SK-N-SH (cell line): ENCODE data around the gene HINT3. TPM values are rescaled to one million over a fixed set of nuclear protein-coding genes. Genes with fewer than 3 reads are reported as not detected.

Experiments
- CTCF ChIA-PET: fragments of 300-600, 350-600 bp; formaldehyde crosslinking; extraction: SDS; loops from one replicate; lab custom pipeline; 2021; lab: Yijun Ruan, JAX
- POLR2A ChIA-PET: fragments of 350-600 bp; sonication (Branson Sonifier 250); formaldehyde crosslinking; extraction: SDS; loops from one replicate; lab custom pipeline; 2020; ENCODE audit warnings: antibody characterized with exemption, inconsistent platforms; lab: Yijun Ruan, JAX
- DNase-seq: peaks from one replicate; pipeline ENCODE4 v3.0.0; 2012
- H2AFZ ChIP-seq: fragments of 200-600 bp; sonication (generic); 2 replicates; pipeline ENCODE4 v1.8.1; 2016; ENCODE audit warnings: antibody characterized with exemption, mild to moderate bottlenecking, low read depth
- H3F3A ChIP-seq: fragments of 200-600 bp; sonication (generic); replicated peaks from 2 replicates; pipeline ENCODE3; 2016; ENCODE audit warnings: antibody characterized with exemption, mild to moderate bottlenecking; ENCODE audit not compliant: insufficient read depth
- H3K27ac ChIP-seq, 2 experiments: fragments of 200-500 bp in 1 of 2; fragments of 200-600 bp in 1 of 2; sonication (Bioruptor generic) in 1 of 2; sonication (generic), shearing (Covaris generic) in 1 of 2; 2 replicates each; pipeline versions ENCODE4 v1.5.1 to v1.6.1; 2014 to 2016; ENCODE audit warnings: low read depth in 2 of 2, inconsistent platforms in 1 of 2, low read length in 1 of 2, mild to moderate bottlenecking in 1 of 2, mixed read lengths in 1 of 2
- H3K27me3 ChIP-seq: fragments of 200-600 bp; sonication (generic), shearing (Covaris generic); 2 replicates; pipeline ENCODE4 v1.6.1; 2016; ENCODE audit warnings: mixed run types; ENCODE audit not compliant: insufficient read depth
- H3K36me3 ChIP-seq, 2 experiments: fragments of 200-500 bp in 1 of 2; fragments of 200-600 bp in 1 of 2; sonication (Bioruptor generic) in 1 of 2; sonication (generic) in 1 of 2; replicated peaks in 1 of 2; 2 replicates each; pipeline versions ENCODE3 to v1.5.1; 2014 to 2016; ENCODE audit warnings: low read length in 1 of 2, mild to moderate bottlenecking in 1 of 2; ENCODE audit not compliant: insufficient read depth in 2 of 2, control insufficient read depth in 1 of 2
- H3K4me1 ChIP-seq, 2 experiments: fragments of 200-500 bp in 1 of 2; fragments of 200-600 bp in 1 of 2; sonication (Bioruptor generic) in 1 of 2; sonication (generic), shearing (Covaris generic) in 1 of 2; 2 replicates each; pipeline versions ENCODE4 v1.5.1 to v1.6.1; 2014 to 2016; ENCODE audit warnings: low read depth in 1 of 2, low read length in 1 of 2, mixed run types in 1 of 2; ENCODE audit not compliant: insufficient read depth in 2 of 2, control insufficient read depth in 1 of 2
- H3K4me2 ChIP-seq: fragments of 200-600 bp; sonication (generic), shearing (Covaris generic); 2 replicates; pipeline ENCODE4 v1.6.1; 2017; ENCODE audit warnings: mixed run types
- H3K4me3 ChIP-seq, 2 experiments: fragments of 200-500 bp in 1 of 2; fragments of 200-600 bp in 1 of 2; sonication (Bioruptor generic) in 1 of 2; sonication (generic), shearing (Covaris generic) in 1 of 2; 2 replicates each; pipeline versions ENCODE4 v1.5.1 to v1.8.1; 2014 to 2016; ENCODE audit warnings: low read depth in 2 of 2, inconsistent platforms in 1 of 2, low read length in 1 of 2, mild to moderate bottlenecking in 1 of 2, mixed read lengths in 1 of 2, moderate library complexity in 1 of 2
- H3K79me2 ChIP-seq: fragments of 200-600 bp; sonication (generic); 2 replicates; pipeline ENCODE4 v1.8.1; 2017; ENCODE audit warnings: mild to moderate bottlenecking; ENCODE audit not compliant: insufficient read depth
- H3K9ac ChIP-seq: fragments of 200-600 bp; sonication (generic); 2 replicates; pipeline ENCODE4 v1.6.1; 2017; ENCODE audit warnings: mixed run types
- H3K9me2 ChIP-seq: fragments of 200-600 bp; sonication (generic); 2 replicates; pipeline ENCODE4 v1.6.1; 2017; ENCODE audit warnings: mixed run types
- H3K9me3 ChIP-seq: fragments of 200-600 bp; sonication (generic); 2 replicates; pipeline ENCODE4 v1.6.1; 2017; ENCODE audit warnings: mixed run types, mild to moderate bottlenecking, moderate library complexity
- H4K20me1 ChIP-seq: fragments of 200-600 bp; sonication (generic); 2 replicates; pipeline ENCODE4 v1.6.1; 2017; ENCODE audit warnings: mild to moderate bottlenecking, mixed run types; ENCODE audit not compliant: insufficient read depth
- CHD2 ChIP-seq: fragments of 150-350 bp; IDR thresholded peaks from 2 replicates; pipeline ENCODE4 v1.6.1; 2018; ENCODE audit warnings: low read length; ENCODE audit not compliant: partially characterized antibody
- EP300 ChIP-seq, 2 experiments: IDR thresholded peaks; 2 replicates each; pipeline versions ENCODE4 v1.4.0 to v1.6.1; 2012; ENCODE audit warnings: borderline replicate concordance in 1 of 2, low read depth in 1 of 2, low read length in 1 of 2
- EZH2phosphoT487 ChIP-seq: fragments of 200-600 bp; sonication (generic); IDR thresholded peaks from 2 replicates; pipeline ENCODE4 v1.6.1; 2017; ENCODE audit warnings: low read depth, mixed run types, mild to moderate bottlenecking, antibody characterized with exemption, moderate library complexity, borderline replicate concordance
- FOSL2 ChIP-seq: IDR thresholded peaks from 2 replicates; pipeline ENCODE4 v1.4.0; 2012; ENCODE audit warnings: low read depth, mild to moderate bottlenecking, moderate library complexity, borderline replicate concordance
- FOXJ3 ChIP-seq: sonication (generic); formaldehyde crosslinking; IDR thresholded peaks from 2 replicates; pipeline ENCODE4 v1.5.1; 2020; ENCODE audit warnings: mild to moderate bottlenecking, missing genetic modification reagents
- FOXM1 ChIP-seq: IDR thresholded peaks from 2 replicates; pipeline ENCODE4 v1.4.0; 2012; ENCODE audit warnings: low read depth, mild to moderate bottlenecking
- GABPA ChIP-seq: IDR thresholded peaks from 2 replicates; pipeline ENCODE4 v1.4.0; 2012; ENCODE audit warnings: low read depth, mild to moderate bottlenecking
- GATA2 ChIP-seq: sonication (generic); formaldehyde crosslinking; IDR thresholded peaks from 2 replicates; pipeline ENCODE4 v1.5.0; 2020; ENCODE audit warnings: mild to moderate bottlenecking, missing genetic modification reagents
- MEF2A ChIP-seq: IDR thresholded peaks from 2 replicates; pipeline ENCODE4 v1.4.0; 2012; ENCODE audit warnings: low read depth, borderline replicate concordance
- MXI1 ChIP-seq: IDR thresholded peaks from 2 replicates; pipeline ENCODE4 v1.6.1; 2012; ENCODE audit warnings: mild to moderate bottlenecking, low read depth, low read length, improper control_type of control experiment
- NFIC ChIP-seq: IDR thresholded peaks from 2 replicates; pipeline ENCODE4 v1.4.0; 2012; ENCODE audit warnings: borderline replicate concordance
- NRF1 ChIP-seq: IDR thresholded peaks from 2 replicates; pipeline ENCODE4 v1.6.1; 2012; ENCODE audit warnings: low read depth, mild to moderate bottlenecking, low read length
- POLR2AphosphoS5 ChIP-seq: IDR thresholded peaks from 2 replicates; pipeline ENCODE4 v1.6.1; 2012; ENCODE audit warnings: low read depth, low read length
- RAD21 ChIP-seq: IDR thresholded peaks from 2 replicates; pipeline ENCODE4 v1.6.1; 2012; ENCODE audit warnings: mild to moderate bottlenecking, low read length
- RCOR1 ChIP-seq: fragments of 150-350 bp; IDR thresholded peaks from 2 replicates; pipeline ENCODE4 v1.6.1; 2017; ENCODE audit warnings: antibody characterized with exemption, low read length
- RFX5 ChIP-seq: IDR thresholded peaks from 2 replicates; pipeline ENCODE4 v1.6.1; 2012; ENCODE audit warnings: mild to moderate bottlenecking, improper control_type of control experiment, low read length
- SIN3A ChIP-seq: IDR thresholded peaks from 2 replicates; pipeline ENCODE4 v1.6.1; 2012; ENCODE audit warnings: low read depth, mild to moderate bottlenecking, low read length, moderate library complexity, borderline replicate concordance
- TAF1 ChIP-seq: IDR thresholded peaks from 2 replicates; pipeline ENCODE4 v1.6.1; 2012; ENCODE audit warnings: low read depth, mild to moderate bottlenecking, low read length, moderate library complexity, borderline replicate concordance
- TCF12 ChIP-seq: IDR thresholded peaks from 2 replicates; pipeline ENCODE4 v1.4.0; 2012
- TEAD4 ChIP-seq: IDR thresholded peaks from 2 replicates; pipeline ENCODE4 v1.4.0; 2012; ENCODE audit warnings: mild to moderate bottlenecking, borderline replicate concordance; ENCODE audit not compliant: insufficient read depth
- YY1 ChIP-seq: IDR thresholded peaks from 2 replicates; pipeline ENCODE4 v1.4.0; 2012; ENCODE audit warnings: low read depth, mild to moderate bottlenecking
- WGBS: methylation state at CpG from one replicate; pipeline ENCODE4 v1.1.6; 2017; ENCODE audit warnings: low lambda C conversion rate; 5-methylcytosine and 5-hydroxymethylcytosine counted together
- polyA plus RNA-seq, 3 experiments: library from polyadenylated mRNA; depleted of rRNA; stranded (reverse); fragments of >200 nt; gene quantifications; 2 replicates each; pipeline ENCODE4 v1.2.3, GENCODE V29; 2012
- TF ChIP-seq, protein P1 (sequence below): IDR thresholded peaks from 2 replicates; pipeline ENCODE4; 2012
- TF ChIP-seq, protein P2 (sequence below): fragments of 200-600 bp; sonication (generic); IDR thresholded peaks from 2 replicates; pipeline ENCODE4 v1.6.1; 2017; ENCODE audit warnings: antibody characterized with exemption, mild to moderate bottlenecking, moderate library complexity
- TF ChIP-seq, protein P3 (sequence below): IDR thresholded peaks from 2 replicates; pipeline ENCODE4 v1.4.0; 2012; ENCODE audit warnings: low read depth
- TF ChIP-seq, protein P4 (sequence below): fragments of 150-350 bp; IDR thresholded peaks from 2 replicates; pipeline ENCODE4 v1.6.1; 2016; ENCODE audit warnings: mild to moderate bottlenecking, low read depth, low read length
- TF ChIP-seq, protein P5 (sequence below): IDR thresholded peaks from 2 replicates; pipeline ENCODE4 v1.4.0; 2012; ENCODE audit warnings: low read depth, borderline replicate concordance
- TF ChIP-seq, protein P6 (sequence below): fragments of 150-350 bp; IDR thresholded peaks from 2 replicates; pipeline ENCODE4 v1.6.1; 2017; ENCODE audit warnings: antibody characterized with exemption, low read length, low read depth, borderline replicate concordance

HINT3 gene
- polyA plus RNA-seq, 1 of the 3 experiments (the other 2 are of a cell fraction): 1.8 TPM

DNA sequence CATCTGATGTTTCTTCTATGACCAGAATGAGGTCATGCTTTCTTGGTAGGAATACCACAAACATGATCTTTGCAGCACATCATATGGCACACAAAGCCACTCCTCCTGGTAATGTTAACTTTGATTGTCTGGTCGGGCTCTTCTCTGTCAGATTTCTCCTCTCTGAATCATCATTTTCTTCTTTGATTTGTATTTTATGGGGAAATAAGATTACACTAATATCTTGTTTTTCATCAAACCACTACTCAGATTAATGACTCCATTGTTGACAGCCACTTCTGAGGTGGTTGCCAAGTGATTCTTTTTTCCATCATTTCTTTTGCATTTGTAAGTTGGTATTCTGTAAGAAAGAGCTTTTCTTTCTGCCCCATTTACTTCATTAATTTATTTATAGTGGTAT, 59.3 kb downstream of the HINT3 start:
- Histone ChIP-seq H3K79me2 (no peaks in the 10 kb centered on the region), H3K4me2 (peak overlapping the region; percentile 29), H3K27me3 (no peaks in the 10 kb centered on the region), H3K9me2 (no peaks in the 10 kb centered on the region), H4K20me1 (peaks cover 6% of the 10 kb centered on the region; the same call in 1 of the 2 replicates), H3K36me3 (peaks cover 59 to 79% of the 10 kb centered on the region in 2 experiments), H3K27ac (peak overlapping the region in 1 of 2 experiments; percentile 77; a peak in 2 of 4 replicates), H3F3A (peaks cover 24% of the 10 kb centered on the region), H3K4me3 (no peak overlapping the region), H3K9me3 (no peaks in the 10 kb centered on the region), H3K9ac (no peak overlapping the region), H3K4me1 (peaks cover 0 to 8% of the 10 kb centered on the region in 2 experiments; a peak in 2 of 4 replicates), H2AFZ (no peak overlapping the region)
- ChIA-PET POLR2A (no interaction called here), CTCF (interaction anchor here (1.4 to 2.7 kb wide), 2 partner anchors 8 to 20 kb away, joined by 3 to 10 read pairs; no protein-coding TSS in a partner anchor)
- no peak for DNase-seq
- 12% methylated on average over 1 of the region's 1 CpG for WGBS
- TF ChIP-seq POLR2AphosphoS5 (peak; percentile 62; the same call in 1 of the 2 replicates), FOSL2 (peak; percentile 59; the same call in 1 of the 2 replicates), CHD2 (no peak), EP300 (IDR thresholded peaks at IDR 0.05; ENCODE audit: borderline replicate concordance in 1 of 2, low read depth in 1 of 2, low read length in 1 of 2) (peak; percentile 52 to 66; a peak in 3 of 4 replicates), GATA2 (no peak), YY1 (no peak), MEF2A (peak; percentile 65; the same call in 1 of the 2 replicates), RFX5 (no peak), EZH2phosphoT487 (no peak; the same call in 1 of the 2 replicates), GABPA (no peak), FOXJ3 (CRISPR knock-in tag) (no peak), TEAD4 (peak; percentile 87), SIN3A (no peak), TAF1 (no peak), NFIC (peak; percentile 94), FOXM1 (no peak; the same call in 1 of the 2 replicates), NRF1 (no peak), MXI1 (no peak), RAD21 (no peak), RCOR1 (no peak), TCF12 (peak; percentile 85)
- TF ChIP-seq, protein P1, sequence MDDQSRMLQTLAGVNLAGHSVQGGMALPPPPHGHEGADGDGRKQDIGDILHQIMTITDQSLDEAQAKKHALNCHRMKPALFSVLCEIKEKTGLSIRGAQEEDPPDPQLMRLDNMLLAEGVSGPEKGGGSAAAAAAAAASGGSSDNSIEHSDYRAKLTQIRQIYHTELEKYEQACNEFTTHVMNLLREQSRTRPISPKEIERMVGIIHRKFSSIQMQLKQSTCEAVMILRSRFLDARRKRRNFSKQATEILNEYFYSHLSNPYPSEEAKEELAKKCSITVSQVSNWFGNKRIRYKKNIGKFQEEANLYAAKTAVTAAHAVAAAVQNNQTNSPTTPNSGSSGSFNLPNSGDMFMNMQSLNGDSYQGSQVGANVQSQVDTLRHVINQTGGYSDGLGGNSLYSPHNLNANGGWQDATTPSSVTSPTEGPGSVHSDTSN: peak; percentile 93
- TF ChIP-seq, protein P2, sequence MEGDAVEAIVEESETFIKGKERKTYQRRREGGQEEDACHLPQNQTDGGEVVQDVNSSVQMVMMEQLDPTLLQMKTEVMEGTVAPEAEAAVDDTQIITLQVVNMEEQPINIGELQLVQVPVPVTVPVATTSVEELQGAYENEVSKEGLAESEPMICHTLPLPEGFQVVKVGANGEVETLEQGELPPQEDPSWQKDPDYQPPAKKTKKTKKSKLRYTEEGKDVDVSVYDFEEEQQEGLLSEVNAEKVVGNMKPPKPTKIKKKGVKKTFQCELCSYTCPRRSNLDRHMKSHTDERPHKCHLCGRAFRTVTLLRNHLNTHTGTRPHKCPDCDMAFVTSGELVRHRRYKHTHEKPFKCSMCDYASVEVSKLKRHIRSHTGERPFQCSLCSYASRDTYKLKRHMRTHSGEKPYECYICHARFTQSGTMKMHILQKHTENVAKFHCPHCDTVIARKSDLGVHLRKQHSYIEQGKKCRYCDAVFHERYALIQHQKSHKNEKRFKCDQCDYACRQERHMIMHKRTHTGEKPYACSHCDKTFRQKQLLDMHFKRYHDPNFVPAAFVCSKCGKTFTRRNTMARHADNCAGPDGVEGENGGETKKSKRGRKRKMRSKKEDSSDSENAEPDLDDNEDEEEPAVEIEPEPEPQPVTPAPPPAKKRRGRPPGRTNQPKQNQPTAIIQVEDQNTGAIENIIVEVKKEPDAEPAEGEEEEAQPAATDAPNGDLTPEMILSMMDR: no peak
- TF ChIP-seq, protein P3, sequence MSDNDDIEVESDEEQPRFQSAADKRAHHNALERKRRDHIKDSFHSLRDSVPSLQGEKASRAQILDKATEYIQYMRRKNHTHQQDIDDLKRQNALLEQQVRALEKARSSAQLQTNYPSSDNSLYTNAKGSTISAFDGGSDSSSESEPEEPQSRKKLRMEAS: 0 out of 2 replicates have a peak, but pooled peaks have one; percentile 14
- TF ChIP-seq, protein P4, sequence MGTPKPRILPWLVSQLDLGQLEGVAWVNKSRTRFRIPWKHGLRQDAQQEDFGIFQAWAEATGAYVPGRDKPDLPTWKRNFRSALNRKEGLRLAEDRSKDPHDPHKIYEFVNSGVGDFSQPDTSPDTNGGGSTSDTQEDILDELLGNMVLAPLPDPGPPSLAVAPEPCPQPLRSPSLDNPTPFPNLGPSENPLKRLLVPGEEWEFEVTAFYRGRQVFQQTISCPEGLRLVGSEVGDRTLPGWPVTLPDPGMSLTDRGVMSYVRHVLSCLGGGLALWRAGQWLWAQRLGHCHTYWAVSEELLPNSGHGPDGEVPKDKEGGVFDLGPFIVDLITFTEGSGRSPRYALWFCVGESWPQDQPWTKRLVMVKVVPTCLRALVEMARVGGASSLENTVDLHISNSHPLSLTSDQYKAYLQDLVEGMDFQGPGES: no peak
- TF ChIP-seq, protein P5, sequence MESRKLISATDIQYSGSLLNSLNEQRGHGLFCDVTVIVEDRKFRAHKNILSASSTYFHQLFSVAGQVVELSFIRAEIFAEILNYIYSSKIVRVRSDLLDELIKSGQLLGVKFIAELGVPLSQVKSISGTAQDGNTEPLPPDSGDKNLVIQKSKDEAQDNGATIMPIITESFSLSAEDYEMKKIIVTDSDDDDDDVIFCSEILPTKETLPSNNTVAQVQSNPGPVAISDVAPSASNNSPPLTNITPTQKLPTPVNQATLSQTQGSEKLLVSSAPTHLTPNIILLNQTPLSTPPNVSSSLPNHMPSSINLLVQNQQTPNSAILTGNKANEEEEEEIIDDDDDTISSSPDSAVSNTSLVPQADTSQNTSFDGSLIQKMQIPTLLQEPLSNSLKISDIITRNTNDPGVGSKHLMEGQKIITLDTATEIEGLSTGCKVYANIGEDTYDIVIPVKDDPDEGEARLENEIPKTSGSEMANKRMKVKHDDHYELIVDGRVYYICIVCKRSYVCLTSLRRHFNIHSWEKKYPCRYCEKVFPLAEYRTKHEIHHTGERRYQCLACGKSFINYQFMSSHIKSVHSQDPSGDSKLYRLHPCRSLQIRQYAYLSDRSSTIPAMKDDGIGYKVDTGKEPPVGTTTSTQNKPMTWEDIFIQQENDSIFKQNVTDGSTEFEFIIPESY: peak; percentile 53; the same call in 1 of the 2 replicates
- TF ChIP-seq, protein P6, sequence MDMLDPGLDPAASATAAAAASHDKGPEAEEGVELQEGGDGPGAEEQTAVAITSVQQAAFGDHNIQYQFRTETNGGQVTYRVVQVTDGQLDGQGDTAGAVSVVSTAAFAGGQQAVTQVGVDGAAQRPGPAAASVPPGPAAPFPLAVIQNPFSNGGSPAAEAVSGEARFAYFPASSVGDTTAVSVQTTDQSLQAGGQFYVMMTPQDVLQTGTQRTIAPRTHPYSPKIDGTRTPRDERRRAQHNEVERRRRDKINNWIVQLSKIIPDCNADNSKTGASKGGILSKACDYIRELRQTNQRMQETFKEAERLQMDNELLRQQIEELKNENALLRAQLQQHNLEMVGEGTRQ: no peak
